Skeletal muscle satellite cell (primary cell): ENCODE measurements around the gene SPARC. TPM values are rescaled to one million over a fixed set of nuclear protein-coding genes. Genes with fewer than 3 reads are reported as not detected.
"Not testable (repeated sequence)": the region's sequence is repeated elsewhere in the genome, so short reads cannot be mapped to it uniquely, and the experiment has no call there.

ENCODE experiments used
- H3K27me3 ChIP-seq: 2 replicates; pipeline ENCODE4 v1.7.0; 2013; ENCODE audit warnings: low read length; ENCODE audit not compliant: control insufficient read depth, insufficient read depth
- H3K36me3 ChIP-seq: 2 replicates; pipeline ENCODE4 v1.7.0; 2013; ENCODE audit warnings: mild to moderate bottlenecking, control low read depth, low read length; ENCODE audit not compliant: insufficient read depth
- H3K4me1 ChIP-seq: 2 replicates; pipeline ENCODE4 v1.7.0; 2013; ENCODE audit warnings: low read length; ENCODE audit not compliant: control insufficient read depth, insufficient read depth
- H3K4me2 ChIP-seq: 2 replicates; pipeline ENCODE4 v1.7.0; 2013; ENCODE audit warnings: mild to moderate bottlenecking, low read length
- H3K4me3 ChIP-seq: 2 replicates; pipeline ENCODE4 v1.7.0; 2013; ENCODE audit warnings: low read length
- H3K9ac ChIP-seq: 2 replicates; pipeline ENCODE4 v1.7.0; 2013; ENCODE audit warnings: mild to moderate bottlenecking, low read depth, low read length, moderate library complexity
- H3K9me3 ChIP-seq: replicated peaks from 2 replicates; pipeline ENCODE4 v1.7.0; 2013; ENCODE audit warnings: mild to moderate bottlenecking, control low read depth, low read length
- total RNA-seq: library from RNA; depleted of rRNA; stranded (reverse); fragments of >200 nt; gene quantifications from 2 replicates; pipeline ENCODE4 v1.2.3, GENCODE V29; 2012; rRNA removed

Gene SPARC
- 652 and 1,273 TPM in 2 replicates for total RNA-seq

GRCh38 chr5:151686674-151687407, at the start of gene SPARC:
TSS of gene SPARC (minus strand) at chr5:151686915. CDS start at chr5:151676188, 10,727 bp downstream.
- Histone ChIP-seq H3K4me2 (peak within 1 kb of the TSS; percentile 91), H3K36me3 (peaks cover 37% of the 10 kb centered on the region), H3K4me1 (peaks cover 37% of the 10 kb centered on the region), H3K4me3 (peak within 1 kb of the TSS; percentile 88), H3K27me3 (no peaks in the 10 kb centered on the region), H3K9ac (peak within 1 kb of the TSS; percentile 97), H3K9me3 (no peaks in the 10 kb centered on the region)

GRCh38 chr5:151735646-151736045, 48.9 kb upstream of the SPARC start:
- Histone ChIP-seq H3K9me3 (no peaks in the 10 kb centered on the region), H3K9ac (no peak overlapping the region), H3K4me3 (no peak overlapping the region), H3K4me2 (no peak overlapping the region), H3K4me1 (peaks cover 29% of the 10 kb centered on the region), H3K36me3 (no peaks in the 10 kb centered on the region), H3K27me3 (no peaks in the 10 kb centered on the region)

GRCh38 chr5:151734064-151734408, 47.3 kb upstream of the SPARC start:
- no peak overlapping the region for H3K9ac ChIP-seq
- no peaks in the 10 kb centered on the region for H3K9me3 ChIP-seq
- peaks cover 14% of the 10 kb centered on the region for H3K4me1 ChIP-seq
- no peaks in the 10 kb centered on the region for H3K27me3 ChIP-seq
- no peaks in the 10 kb centered on the region for H3K36me3 ChIP-seq
- no peak overlapping the region for H3K4me3 ChIP-seq
- no peak overlapping the region for H3K4me2 ChIP-seq

GRCh38 chr5:151733358-151734063, 46.8 kb upstream of the SPARC start:
- Histone ChIP-seq H3K4me1 (peaks cover 8% of the 10 kb centered on the region), H3K27me3 (no peaks in the 10 kb centered on the region), H3K4me2 (no peak overlapping the region), H3K9me3 (no peaks in the 10 kb centered on the region), H3K4me3 (no peak overlapping the region), H3K36me3 (no peaks in the 10 kb centered on the region), H3K9ac (no peak overlapping the region)

- peaks cover 2% of the 10 kb centered on the region for H3K4me1 ChIP-seq
- no peak overlapping the region for H3K9ac ChIP-seq
- H3K4me2 ChIP-seq = no peak overlapping the region
- no peak overlapping the region for H3K4me3 ChIP-seq
- H3K36me3 ChIP-seq = no peaks in the 10 kb centered on the region
- H3K27me3 ChIP-seq = no peaks in the 10 kb centered on the region
- no peaks in the 10 kb centered on the region for H3K9me3 ChIP-seq
Observed at GRCh38 chr5:151730381-151730780, 43.7 kb upstream of the SPARC start.

- H3K9ac ChIP-seq, H3K4me3 ChIP-seq, H3K9me3 ChIP-seq, H3K36me3 ChIP-seq, H3K4me1 ChIP-seq, H3K27me3 ChIP-seq, H3K4me2 ChIP-seq: not testable (repeated sequence)
Observed at GRCh38 chr5:151729597-151729996, 42.9 kb upstream of the SPARC start.

- H3K9ac ChIP-seq = no peak overlapping the region
- no peaks in the 10 kb centered on the region for H3K4me1 ChIP-seq
- no peak overlapping the region for H3K4me3 ChIP-seq
- no peaks in the 10 kb centered on the region for H3K27me3 ChIP-seq
- no peak overlapping the region for H3K4me2 ChIP-seq
- H3K36me3 ChIP-seq = no peaks in the 10 kb centered on the region
- no peaks in the 10 kb centered on the region for H3K9me3 ChIP-seq
Observed at GRCh38 chr5:151724360-151724759, 37.6 kb upstream of the SPARC start.

- peaks cover 17% of the 10 kb centered on the region for H3K4me1 ChIP-seq
- H3K36me3 ChIP-seq = no peaks in the 10 kb centered on the region
- no peaks in the 10 kb centered on the region for H3K27me3 ChIP-seq
- H3K4me3 ChIP-seq = no peak overlapping the region
- no peak overlapping the region for H3K4me2 ChIP-seq
- no peaks in the 10 kb centered on the region for H3K9me3 ChIP-seq
- no peak overlapping the region for H3K9ac ChIP-seq
Observed at GRCh38 chr5:151722546-151722945, 35.8 kb upstream of the SPARC start.

- Histone ChIP-seq H3K4me2 (no peak overlapping the region), H3K27me3 (no peaks in the 10 kb centered on the region), H3K4me3 (no peak overlapping the region), H3K9me3 (no peaks in the 10 kb centered on the region), H3K9ac (no peak overlapping the region), H3K36me3 (no peaks in the 10 kb centered on the region), H3K4me1 (peaks cover 20% of the 10 kb centered on the region)
Observed at GRCh38 chr5:151721812-151722391, 35.2 kb upstream of the SPARC start.

- Histone ChIP-seq H3K9me3 (no peaks in the 10 kb centered on the region), H3K4me3 (no peak overlapping the region), H3K36me3 (no peaks in the 10 kb centered on the region), H3K4me2 (no peak overlapping the region), H3K9ac (no peak overlapping the region), H3K4me1 (peaks cover 20% of the 10 kb centered on the region), H3K27me3 (no peaks in the 10 kb centered on the region)
Observed at GRCh38 chr5:151721087-151721646, 34.5 kb upstream of the SPARC start.

- Histone ChIP-seq H3K4me1 (peaks cover 20% of the 10 kb centered on the region), H3K4me2 (no peak overlapping the region), H3K4me3 (no peak overlapping the region), H3K9me3 (no peaks in the 10 kb centered on the region), H3K9ac (no peak overlapping the region), H3K36me3 (no peaks in the 10 kb centered on the region), H3K27me3 (no peaks in the 10 kb centered on the region)
Observed at GRCh38 chr5:151720215-151720614, 33.5 kb upstream of the SPARC start.
